Astrocyte of the spinal cord (primary cell): ENCODE results near the gene SCAMP4.
"Not testable (repeated sequence)": the region's sequence is repeated elsewhere in the genome, so short reads cannot be mapped to it uniquely, and the experiment has no call there.

Experiments
- DNase-seq: peaks from one replicate; pipeline ENCODE4 v3.0.0; 2011; ENCODE audit warnings: low read depth, low spot score
- H3K4me3 ChIP-seq: 2 replicates; pipeline ENCODE4 v1.5.1; 2011; ENCODE audit warnings: low read depth, mild to moderate bottlenecking, low read length, moderate library complexity
- in situ Hi-C: cut with HindIII; loops from 2 replicates; pipeline ENCODE4 v1.10.0; 2017; ENCODE audit warnings: low sequenced_read_pairs
- TF ChIP-seq, protein P1 (sequence below): IDR thresholded peaks from 2 replicates; pipeline ENCODE4 v1.5.1; 2012; ENCODE audit warnings: low read depth, mild to moderate bottlenecking, low read length, inconsistent platforms

Gene SCAMP4

DNA sequence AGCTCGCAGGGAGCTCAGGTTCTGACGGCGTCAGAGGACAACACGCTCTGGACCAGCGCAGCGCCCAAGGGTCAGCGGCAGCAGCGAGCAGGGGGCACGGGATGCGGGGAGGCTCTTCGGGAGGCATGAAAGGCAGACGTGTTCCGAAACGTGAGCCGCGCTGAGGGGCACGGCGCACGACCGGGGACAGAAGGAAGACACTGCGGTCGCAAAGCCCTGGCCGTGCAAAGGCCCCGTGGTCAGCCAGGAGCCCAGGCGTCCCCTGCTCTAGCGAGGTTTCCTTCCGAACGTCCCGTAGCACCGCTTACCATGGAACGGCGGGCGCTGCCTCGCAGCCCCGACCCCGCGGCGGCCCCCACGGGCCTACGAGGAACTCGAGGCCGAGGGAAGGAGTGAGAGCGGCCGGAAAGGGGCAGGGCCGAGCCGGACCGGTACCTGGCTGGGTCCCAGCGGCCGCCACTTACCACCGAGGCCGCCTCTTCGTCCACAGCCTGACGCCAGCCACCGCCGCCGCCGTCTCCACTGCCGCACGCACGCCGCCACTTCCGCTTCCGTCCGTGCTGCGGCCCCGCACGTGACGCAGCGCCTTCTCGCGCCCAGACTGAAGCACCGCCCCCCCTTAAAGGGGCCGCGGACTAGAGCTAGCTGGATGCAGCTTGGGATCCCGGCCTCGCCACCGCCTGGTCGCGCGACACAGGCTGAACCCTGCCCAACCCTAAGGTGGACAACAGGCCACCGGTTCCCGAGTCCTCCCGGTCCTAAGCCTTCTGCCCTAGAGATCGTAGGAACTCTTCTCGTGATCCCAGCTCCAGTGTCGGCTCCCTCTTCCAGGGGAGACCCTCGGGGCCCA lies 29.3 kb upstream of the SCAMP4 start:
- peak; percentile 87 for DNase-seq
- peak overlapping the region; percentile 86 for H3K4me3 ChIP-seq
- in situ Hi-C loops = no loop called here
- TF ChIP-seq, protein P1, sequence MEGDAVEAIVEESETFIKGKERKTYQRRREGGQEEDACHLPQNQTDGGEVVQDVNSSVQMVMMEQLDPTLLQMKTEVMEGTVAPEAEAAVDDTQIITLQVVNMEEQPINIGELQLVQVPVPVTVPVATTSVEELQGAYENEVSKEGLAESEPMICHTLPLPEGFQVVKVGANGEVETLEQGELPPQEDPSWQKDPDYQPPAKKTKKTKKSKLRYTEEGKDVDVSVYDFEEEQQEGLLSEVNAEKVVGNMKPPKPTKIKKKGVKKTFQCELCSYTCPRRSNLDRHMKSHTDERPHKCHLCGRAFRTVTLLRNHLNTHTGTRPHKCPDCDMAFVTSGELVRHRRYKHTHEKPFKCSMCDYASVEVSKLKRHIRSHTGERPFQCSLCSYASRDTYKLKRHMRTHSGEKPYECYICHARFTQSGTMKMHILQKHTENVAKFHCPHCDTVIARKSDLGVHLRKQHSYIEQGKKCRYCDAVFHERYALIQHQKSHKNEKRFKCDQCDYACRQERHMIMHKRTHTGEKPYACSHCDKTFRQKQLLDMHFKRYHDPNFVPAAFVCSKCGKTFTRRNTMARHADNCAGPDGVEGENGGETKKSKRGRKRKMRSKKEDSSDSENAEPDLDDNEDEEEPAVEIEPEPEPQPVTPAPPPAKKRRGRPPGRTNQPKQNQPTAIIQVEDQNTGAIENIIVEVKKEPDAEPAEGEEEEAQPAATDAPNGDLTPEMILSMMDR = no peak

GRCh38 chr19:1876496-1877279 lies 28.5 kb upstream of the SCAMP4 start:
- DNase-seq, in situ Hi-C loops: not testable (repeated sequence)
- peak overlapping the region; percentile 86 for H3K4me3 ChIP-seq

DNA sequence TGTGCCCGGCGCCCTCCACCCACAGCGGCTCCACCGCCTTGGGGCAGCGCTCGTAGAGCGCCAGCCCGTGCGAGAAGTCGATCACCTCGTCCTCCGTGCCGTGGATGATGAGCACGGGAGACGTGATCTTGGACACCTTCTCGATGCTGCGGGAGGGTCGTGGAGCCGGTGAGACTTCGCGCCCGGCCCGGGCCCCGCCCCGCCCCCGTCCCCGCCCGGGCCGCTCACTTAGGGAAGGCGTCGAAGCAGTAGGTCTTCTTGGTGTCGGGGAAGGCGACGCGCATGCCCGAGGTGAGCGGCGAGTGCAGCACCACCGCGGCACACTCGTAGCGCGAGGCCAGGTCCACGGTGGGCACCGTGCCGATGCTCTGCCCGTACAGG lies 27.9 kb upstream of the SCAMP4 start:
- H3K4me3 ChIP-seq, DNase-seq, in situ Hi-C loops: not testable (repeated sequence)

DNA sequence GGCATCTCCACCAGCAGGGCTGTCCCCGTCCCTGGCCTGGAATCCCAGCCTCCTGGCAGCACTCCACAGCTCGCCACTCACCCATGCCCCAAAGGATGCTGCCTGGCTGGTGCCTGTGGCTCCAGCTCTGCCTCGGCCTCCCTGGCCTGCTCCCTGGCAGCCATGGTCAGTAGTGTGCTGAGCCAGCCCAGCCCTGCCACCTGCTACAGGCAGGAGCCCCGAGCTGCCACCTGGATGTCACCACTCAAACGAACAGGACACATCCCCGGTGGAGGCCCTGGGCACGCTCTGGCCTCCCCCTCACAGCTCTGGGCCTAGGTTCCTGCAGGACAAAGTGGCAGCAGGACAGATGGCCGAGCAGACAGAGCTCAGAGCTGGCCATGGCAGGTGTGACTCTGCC lies 26.6 kb upstream of the SCAMP4 start:
- DNase-seq, H3K4me3 ChIP-seq, in situ Hi-C loops: not testable (repeated sequence)

GRCh38 chr19:1879982-1880381 lies 25.2 kb upstream of the SCAMP4 start:
- H3K4me3 ChIP-seq, in situ Hi-C loops: not testable (repeated sequence)

GRCh38 chr19:1880611-1881392 lies 24.4 kb upstream of the SCAMP4 start:
- H3K4me3 ChIP-seq = no peak overlapping the region
- TF ChIP-seq, protein P1 = no peak
- in situ Hi-C loops = no loop called here
- no peak for DNase-seq

More at GRCh38 chr19:1879982-1880381, 25.2 kb upstream of the SCAMP4 start:
- DNase-seq = not testable (repeated sequence)

- in situ Hi-C loops = not testable (repeated sequence)
Measured at GRCh38 chr19:1881393-1882088, 23.7 kb upstream of the SCAMP4 start.

GRCh38 chr19:1882089-1882785 lies 23.0 kb upstream of the SCAMP4 start:
- H3K4me3 ChIP-seq = no peak overlapping the region
- TF ChIP-seq, protein P1 = no peak
- DNase-seq = no peak
- in situ Hi-C loops = no loop called here

More at GRCh38 chr19:1881393-1882088, 23.7 kb upstream of the SCAMP4 start:
- not testable (repeated sequence) for H3K4me3 ChIP-seq, DNase-seq
